Measurements from ENCODE around the gene AP4B1. TPM values are rescaled to one million over a fixed set of nuclear protein-coding genes. Genes with fewer than 3 reads are reported as not detected.

AP4B1 gene
- total RNA-seq, 5 donors from 2014 or later (not counting 1 experiment from before 2014, with no cell fraction given) = 57.8 to 66.4 (median 61.5) TPM

DNA sequence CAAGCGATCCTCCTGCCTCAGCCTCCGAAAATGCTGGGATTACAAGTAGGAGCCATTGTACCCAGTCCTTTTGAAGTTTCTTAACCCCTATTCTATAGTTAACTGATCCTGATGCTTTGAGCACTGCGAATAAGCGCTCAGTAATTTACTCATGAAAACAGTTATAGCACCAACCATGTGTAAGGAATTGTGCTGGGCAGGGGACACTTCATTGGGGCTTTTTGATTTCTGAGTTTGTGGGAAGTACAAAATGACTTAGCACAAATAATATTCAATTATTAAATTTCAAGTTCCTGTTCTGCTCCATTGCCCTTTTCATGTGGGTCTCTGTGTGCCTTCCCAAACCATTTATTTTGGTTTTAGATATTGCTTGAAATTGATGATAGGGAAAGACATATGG lies 18.4 kb upstream of the AP4B1 start:
- no peak overlapping the region for H3K27ac Mint-ChIP-seq
- ATAC-seq (replicated peaks in 1 of 4) (no peak), DNase-seq (no peak)
- Histone ChIP-seq H3K9me3 (no peaks in the 10 kb centered on the region), H3K4me3 (ENCODE audit: control insufficient read depth in 1 of 2, extremely low read depth in 1 of 2, low read length in 1 of 2) (no peak overlapping the region), H3K27ac (ENCODE audit: low read length) (no peak overlapping the region), H3K4me1 (ENCODE audit: control insufficient read depth in 1 of 2, extremely low read depth in 1 of 2, insufficient read depth in 2 of 2, low read length in 2 of 2) (no peaks in the 10 kb centered on the region), H3K36me3 (ENCODE audit: control insufficient read depth in 2 of 2, extremely low read depth in 1 of 2, insufficient read depth in 1 of 2, low read length in 1 of 2) (no peaks in the 10 kb centered on the region), H3K27me3 (replicated peaks in 1 of 2; ENCODE audit: control insufficient read depth in 2 of 2, extremely low read depth in 1 of 2, insufficient read depth in 2 of 2, low read length in 1 of 2) (peaks cover 0 to 2% of the 10 kb centered on the region in 2 experiments)
- ChIA-PET CTCF (no interaction called here), POLR2A (no interaction called here)
- H3K36me3 Mint-ChIP-seq = no peaks in the 10 kb centered on the region
- 100% methylated on average over 2 of the region's 4 CpGs for WGBS (ENCODE audit: insufficient coverage)
- H3K4me1 Mint-ChIP-seq = peaks cover 3 to 7% (median 3%) of the 10 kb centered on the region in 3 donors
- no peak overlapping the region for H3K4me3 Mint-ChIP-seq
- H3K9me3 Mint-ChIP-seq = no peaks in the 10 kb centered on the region
- no peaks in the 10 kb centered on the region for H3K27me3 Mint-ChIP-seq

DNA sequence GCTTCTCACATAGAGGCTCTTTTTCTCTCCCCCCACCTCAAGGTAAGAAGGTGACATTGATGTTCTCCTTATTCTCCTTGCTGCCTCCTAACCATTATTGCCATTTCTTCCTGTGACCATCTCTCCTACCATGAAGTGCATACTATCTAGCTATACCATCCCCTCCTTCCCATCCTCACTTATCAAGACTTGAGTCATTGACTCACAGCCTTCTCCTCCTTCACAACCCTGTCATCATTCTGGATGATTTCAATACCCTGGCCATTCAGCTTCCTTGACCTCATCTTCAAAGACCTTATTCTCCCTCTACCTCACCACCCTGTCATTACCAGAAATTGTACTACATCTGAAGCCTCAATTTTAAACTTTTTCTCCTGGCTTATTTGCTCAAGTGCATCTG lies 13.6 kb upstream of the AP4B1 start:
- POLR2A ChIA-PET = interaction anchor here (0.5 to 1.3 kb wide), 4 partner anchors 10 to 72 kb away, joined by 3 to 4 read pairs (median 3); partner anchors contain the start of gene HIPK1 (in 1 of the 2)
- H3K36me3 Mint-ChIP-seq = peaks cover 3% of the 10 kb centered on the region
- H3K4me3 ChIP-seq (ENCODE audit: control insufficient read depth in 1 of 2, extremely low read depth in 1 of 2, low read length in 1 of 2) = no peak overlapping the region
- ATAC-seq (replicated peaks in 1 of 4) = no peak
- no peaks in the 10 kb centered on the region for H3K36me3 ChIP-seq (ENCODE audit: control insufficient read depth in 2 of 2, extremely low read depth in 1 of 2, insufficient read depth in 1 of 2, low read length in 1 of 2)
- no peaks in the 10 kb centered on the region for H3K4me1 ChIP-seq (ENCODE audit: control insufficient read depth in 1 of 2, extremely low read depth in 1 of 2, insufficient read depth in 2 of 2, low read length in 2 of 2)
- no peak for DNase-seq
- H3K4me1 Mint-ChIP-seq = peaks cover 0 to 5% (median 0%) of the 10 kb centered on the region in 3 donors
- H3K27me3 ChIP-seq (replicated peaks in 1 of 2; ENCODE audit: control insufficient read depth in 2 of 2, extremely low read depth in 1 of 2, insufficient read depth in 2 of 2, low read length in 1 of 2) = peaks cover 0 to 2% of the 10 kb centered on the region in 2 experiments
- no peak overlapping the region for H3K4me3 Mint-ChIP-seq
- H3K9me3 ChIP-seq = no peaks in the 10 kb centered on the region
- no peak overlapping the region for H3K27ac Mint-ChIP-seq
- CTCF ChIA-PET = no interaction called here
- H3K9me3 Mint-ChIP-seq = no peaks in the 10 kb centered on the region
- no peaks in the 10 kb centered on the region for H3K27me3 Mint-ChIP-seq
- H3K27ac ChIP-seq (ENCODE audit: low read length) = no peak overlapping the region

- POLR2A ChIA-PET = interaction anchor here (0.5 to 1.3 kb wide), 6 partner anchors 11 to 499 kb away, joined by 3 to 6 read pairs (median 3); partner anchors contain the start of gene HIPK1 (in 1 of the 2)
- Mint-ChIP-seq H3K36me3 (peaks cover 3% of the 10 kb centered on the region), H3K4me1 (peaks cover 0 to 5% (median 0%) of the 10 kb centered on the region in 3 donors), H3K4me3 (no peak overlapping the region), H3K9me3 (no peaks in the 10 kb centered on the region), H3K27ac (no peak overlapping the region), H3K27me3 (no peaks in the 10 kb centered on the region)
- H3K27ac ChIP-seq (ENCODE audit: low read length) = no peak overlapping the region
- H3K4me3 ChIP-seq (ENCODE audit: control insufficient read depth in 1 of 2, extremely low read depth in 1 of 2, low read length in 1 of 2) = no peak overlapping the region
- H3K9me3 ChIP-seq = no peaks in the 10 kb centered on the region
- H3K27me3 ChIP-seq (replicated peaks in 1 of 2; ENCODE audit: control insufficient read depth in 2 of 2, extremely low read depth in 1 of 2, insufficient read depth in 2 of 2, low read length in 1 of 2) = peaks cover 0 to 2% of the 10 kb centered on the region in 2 experiments
- CTCF ChIA-PET = no interaction called here
- 100% methylated on average over 2 of the region's 2 CpGs for whole genome bisulfite sequencing (ENCODE audit: insufficient coverage)
- no peaks in the 10 kb centered on the region for H3K4me1 ChIP-seq (ENCODE audit: control insufficient read depth in 1 of 2, extremely low read depth in 1 of 2, insufficient read depth in 2 of 2, low read length in 2 of 2)
- ATAC-seq (replicated peaks in 1 of 4) (no peak), DNase-seq (no peak)
- peaks cover 0 to 6% of the 10 kb centered on the region in 2 donors for H3K36me3 ChIP-seq (ENCODE audit: control insufficient read depth in 2 of 2, extremely low read depth in 1 of 2, insufficient read depth in 1 of 2, low read length in 1 of 2)
Observed at GRCh38 chr1:113917400-113918082, 12.9 kb upstream of the AP4B1 start.

- CTCF ChIA-PET = no interaction called here
- no peak overlapping the region for H3K27ac Mint-ChIP-seq
- no peak overlapping the region for H3K27ac ChIP-seq (ENCODE audit: low read length)
Observed at GRCh38 chr1:113916974-113917373, 12.4 kb upstream of the AP4B1 start.

GRCh38 chr1:113913887-113914664 lies 9.5 kb upstream of the AP4B1 start:
- no peak overlapping the region for H3K4me3 Mint-ChIP-seq
- no peak overlapping the region for H3K27ac Mint-ChIP-seq
- H3K9me3 Mint-ChIP-seq = no peaks in the 10 kb centered on the region
- Histone ChIP-seq H3K9me3 (no peaks in the 10 kb centered on the region), H3K27me3 (replicated peaks in 1 of 2; ENCODE audit: control insufficient read depth in 2 of 2, extremely low read depth in 1 of 2, insufficient read depth in 2 of 2, low read length in 1 of 2) (no peaks in the 10 kb centered on the region), H3K4me1 (ENCODE audit: control insufficient read depth in 1 of 2, extremely low read depth in 1 of 2, insufficient read depth in 2 of 2, low read length in 2 of 2) (no peaks in the 10 kb centered on the region), H3K36me3 (ENCODE audit: control insufficient read depth in 2 of 2, extremely low read depth in 1 of 2, insufficient read depth in 1 of 2, low read length in 1 of 2) (peaks cover 0 to 34% of the 10 kb centered on the region in 2 donors), H3K27ac (ENCODE audit: low read length) (no peak overlapping the region), H3K4me3 (ENCODE audit: control insufficient read depth in 1 of 2, extremely low read depth in 1 of 2, low read length in 1 of 2) (no peak overlapping the region)
- ATAC-seq (replicated peaks in 1 of 4) = no peak
- WGBS (ENCODE audit: insufficient coverage) = 73% methylated on average over 2 of the region's 5 CpGs
- peaks cover 0 to 16% (median 2%) of the 10 kb centered on the region in 3 donors for H3K4me1 Mint-ChIP-seq
- H3K36me3 Mint-ChIP-seq = peaks cover 24% of the 10 kb centered on the region
- no peaks in the 10 kb centered on the region for H3K27me3 Mint-ChIP-seq
- ChIA-PET CTCF (interaction anchor here in 1 of 2 donors (0.8 kb wide), 1 partner anchor 78 kb away, joined by 3 read pairs; no protein-coding TSS in a partner anchor), POLR2A (interaction anchor here in 1 of 2 donors (0.5 to 0.9 kb wide), 4 partner anchors 10 to 1292 kb away, joined by 3 to 9 read pairs (median 6); no protein-coding TSS in a partner anchor)
- DNase-seq = no peak

More at GRCh38 chr1:113916974-113917373, 12.4 kb upstream of the AP4B1 start:
- no peaks in the 10 kb centered on the region for H3K9me3 Mint-ChIP-seq
- DNase-seq (no peak), ATAC-seq (replicated peaks in 1 of 4) (no peak)
- Histone ChIP-seq H3K4me3 (ENCODE audit: control insufficient read depth in 1 of 2, extremely low read depth in 1 of 2, low read length in 1 of 2) (no peak overlapping the region), H3K9me3 (no peaks in the 10 kb centered on the region), H3K4me1 (ENCODE audit: control insufficient read depth in 1 of 2, extremely low read depth in 1 of 2, insufficient read depth in 2 of 2, low read length in 2 of 2) (no peaks in the 10 kb centered on the region), H3K36me3 (ENCODE audit: control insufficient read depth in 2 of 2, extremely low read depth in 1 of 2, insufficient read depth in 1 of 2, low read length in 1 of 2) (peaks cover 0 to 12% of the 10 kb centered on the region in 2 donors), H3K27me3 (replicated peaks in 1 of 2; ENCODE audit: control insufficient read depth in 2 of 2, extremely low read depth in 1 of 2, insufficient read depth in 2 of 2, low read length in 1 of 2) (peaks cover 0 to 2% of the 10 kb centered on the region in 2 experiments)
- no peaks in the 10 kb centered on the region for H3K27me3 Mint-ChIP-seq
- peaks cover 0 to 5% (median 0%) of the 10 kb centered on the region in 3 donors for H3K4me1 Mint-ChIP-seq
- POLR2A ChIA-PET = interaction anchor here (0.5 to 1.1 kb wide), 3 partner anchors 14 to 498 kb away, joined by 3 to 6 read pairs (median 4); no protein-coding TSS in a partner anchor
- peaks cover 3% of the 10 kb centered on the region for H3K36me3 Mint-ChIP-seq
- WGBS (ENCODE audit: insufficient coverage) = no CpG with 5 or more reads among the region's 5 CpGs
- no peak overlapping the region for H3K4me3 Mint-ChIP-seq

DNA sequence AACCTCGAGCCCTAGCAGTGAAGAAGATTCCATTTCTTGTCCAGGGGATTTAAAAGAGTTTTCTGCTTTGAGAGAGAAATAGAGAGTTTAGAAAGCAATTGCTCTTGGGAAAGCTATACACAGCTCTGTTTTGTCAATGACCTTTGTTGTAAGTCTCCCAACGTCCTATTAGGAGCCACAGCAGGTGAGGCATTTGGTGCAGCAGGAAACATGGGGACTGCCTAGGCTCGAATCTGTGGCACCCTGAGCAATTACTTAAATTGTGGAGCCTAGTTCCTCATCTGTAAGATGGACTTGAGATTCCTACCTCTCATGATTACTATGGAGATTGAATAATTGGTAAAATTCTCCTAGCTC lies 8.7 kb upstream of the AP4B1 start:
- no peak overlapping the region for H3K27ac ChIP-seq (ENCODE audit: low read length)
- POLR2A ChIA-PET = interaction anchor here (0.5 to 0.7 kb wide), 3 partner anchors 11 to 44 kb away, joined by 3 to 9 read pairs (median 3); no protein-coding TSS in a partner anchor
- H3K27ac Mint-ChIP-seq = peak overlapping the region in 1 of 2 donors; percentile 11
- H3K9me3 Mint-ChIP-seq = no peaks in the 10 kb centered on the region
- no peaks in the 10 kb centered on the region for H3K9me3 ChIP-seq
- H3K4me3 Mint-ChIP-seq = no peak overlapping the region
- peaks cover 27% of the 10 kb centered on the region for H3K36me3 Mint-ChIP-seq
- no peaks in the 10 kb centered on the region for H3K4me1 ChIP-seq (ENCODE audit: control insufficient read depth in 1 of 2, extremely low read depth in 1 of 2, insufficient read depth in 2 of 2, low read length in 2 of 2)
- H3K27me3 ChIP-seq (replicated peaks in 1 of 2; ENCODE audit: control insufficient read depth in 2 of 2, extremely low read depth in 1 of 2, insufficient read depth in 2 of 2, low read length in 1 of 2) = no peaks in the 10 kb centered on the region
- peaks cover 0 to 16% (median 2%) of the 10 kb centered on the region in 3 donors for H3K4me1 Mint-ChIP-seq
- ATAC-seq (replicated peaks in 1 of 4) (no peak), DNase-seq (no peak)
- WGBS (ENCODE audit: insufficient coverage) = 93% methylated on average over 2 of the region's 3 CpGs
- no peaks in the 10 kb centered on the region for H3K27me3 Mint-ChIP-seq
- CTCF ChIA-PET = interaction anchor here in 1 of 2 donors (0.6 to 1.2 kb wide), 3 partner anchors 16 to 78 kb away, joined by 3 to 4 read pairs (median 3); partner anchors contain the start of gene HIPK1
- H3K4me3 ChIP-seq (ENCODE audit: control insufficient read depth in 1 of 2, extremely low read depth in 1 of 2, low read length in 1 of 2) = no peak overlapping the region
- H3K36me3 ChIP-seq (ENCODE audit: control insufficient read depth in 2 of 2, extremely low read depth in 1 of 2, insufficient read depth in 1 of 2, low read length in 1 of 2) = peaks cover 0 to 42% of the 10 kb centered on the region in 2 donors
